GM18867 (cell line): ENCODE data around the gene SLC17A2.
"Not testable (repeated sequence)": the region's sequence is repeated elsewhere in the genome, so short reads cannot be mapped to it uniquely, and the experiment has no call there.

Source experiments
- ATAC-seq: cut with Tn5 transposase; IDR thresholded peaks from one replicate; pipeline ENCODE4 v1.9.1; 2021; ENCODE audit warnings: mild to moderate bottlenecking, moderate library complexity; ENCODE audit not compliant: unreplicated experiment

Gene SLC17A2

GRCh38 chr6:25952535-25952934, 22.0 kb upstream of the SLC17A2 start:
- no peak for ATAC-seq

GRCh38 chr6:25951296-25952032, 21.0 kb upstream of the SLC17A2 start:
- no peak for ATAC-seq

- no peak for ATAC-seq
These were observed 19.8 kb upstream of the SLC17A2 start for GRCh38 chr6:25950297-25950696.

GRCh38 chr6:25949695-25950094, 19.2 kb upstream of the SLC17A2 start:
- no peak for ATAC-seq

GRCh38 chr6:25947492-25947891, 17.0 kb upstream of the SLC17A2 start:
- ATAC-seq = not testable (repeated sequence)

- ATAC-seq = no peak
These were observed 16.1 kb upstream of the SLC17A2 start for GRCh38 chr6:25946631-25947030.

GRCh38 chr6:25945738-25946137, 15.2 kb upstream of the SLC17A2 start:
- ATAC-seq = not testable (repeated sequence)

GRCh38 chr6:25944688-25945574, 14.4 kb upstream of the SLC17A2 start:
- peak; percentile 89 for ATAC-seq

GRCh38 chr6:25943887-25944286, 13.4 kb upstream of the SLC17A2 start:
- ATAC-seq = no peak

- no peak for ATAC-seq
These were observed 12.2 kb upstream of the SLC17A2 start for GRCh38 chr6:25942561-25943147.

- no peak for ATAC-seq
These were observed 9.1 kb upstream of the SLC17A2 start for GRCh38 chr6:25939593-25939992.

GRCh38 chr6:25935953-25936352, 5.5 kb upstream of the SLC17A2 start:
- no peak for ATAC-seq

GRCh38 chr6:25934735-25935313, 4.3 kb upstream of the SLC17A2 start:
- ATAC-seq = no peak

GRCh38 chr6:25934156-25934555, 3.7 kb upstream of the SLC17A2 start:
- no peak for ATAC-seq

- no peak for ATAC-seq
These were observed 869 bp upstream of the SLC17A2 start for GRCh38 chr6:25931411-25931709.

- ATAC-seq = not testable (repeated sequence)
These were observed 706 bp downstream of the SLC17A2 start for GRCh38 chr6:25929785-25930184.

- ATAC-seq = no peak
These were observed 1.7 kb downstream of the SLC17A2 start for GRCh38 chr6:25928562-25929324.

- no peak for ATAC-seq
These were observed 2.7 kb downstream of the SLC17A2 start for GRCh38 chr6:25927756-25928216.

- no peak for ATAC-seq
These were observed 3.3 kb downstream of the SLC17A2 start for GRCh38 chr6:25927178-25927577.

GRCh38 chr6:25925876-25926275, 4.6 kb downstream of the SLC17A2 start:
- no peak for ATAC-seq

- no peak for ATAC-seq
These were observed 8.2 kb downstream of the SLC17A2 start for GRCh38 chr6:25922301-25922700.
